Middle frontal gyrus (tissue), 1 donor: ENCODE data around the gene GRN.
"Not testable (repeated sequence)": the region's sequence is repeated elsewhere in the genome, so short reads cannot be mapped to it uniquely, and the experiment has no call there.

Experiments used
- DNase-seq: peaks from one replicate; pipeline ENCODE4 v3.0.0-alpha.2; 2015; ENCODE audit warnings: low spot score; ENCODE audit errors: extremely low spot score

The GRN gene

DNA sequence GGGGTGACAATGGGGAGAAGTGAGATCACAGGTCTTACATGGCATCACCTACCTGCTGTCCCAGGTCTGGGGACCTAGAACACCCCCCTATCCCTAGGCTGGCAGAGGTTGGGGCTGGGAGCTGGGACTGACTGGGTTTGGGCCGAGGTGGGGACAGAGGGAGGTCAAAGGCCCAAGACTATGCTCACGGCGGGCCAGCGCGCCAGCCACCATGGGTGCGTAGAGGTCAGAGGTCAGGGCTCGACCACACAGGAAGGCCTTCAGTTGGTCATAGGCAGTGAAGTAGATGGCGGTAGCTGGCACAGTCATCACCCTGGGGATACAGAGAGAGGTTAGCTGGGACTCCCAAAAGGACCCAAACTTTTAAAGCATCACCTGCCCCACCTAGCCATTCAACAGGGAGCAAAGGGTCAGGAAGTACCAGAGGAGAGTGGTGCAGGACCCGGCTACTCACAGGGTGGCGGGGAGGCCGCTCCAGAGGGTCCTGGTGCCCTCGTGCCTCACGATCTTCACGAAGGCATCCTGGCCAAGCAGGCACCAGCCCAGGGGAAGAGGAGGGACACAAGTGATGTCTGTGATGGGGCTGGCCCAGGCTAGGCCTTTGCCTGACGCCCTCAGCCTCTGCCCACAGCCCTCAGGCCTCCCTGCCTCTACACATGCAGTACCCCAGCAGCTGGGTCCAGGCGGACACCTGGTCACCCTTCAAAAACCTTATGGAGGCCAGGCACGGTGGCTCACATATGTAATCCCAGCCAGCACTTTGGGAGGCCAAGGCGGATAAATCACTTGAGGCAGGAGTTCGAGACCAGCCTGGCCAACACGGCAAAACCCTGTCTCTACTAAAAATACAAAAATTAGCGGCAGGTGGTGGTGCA is 23.6 kb upstream of the GRN start:
- no peak for DNase-seq

DNA sequence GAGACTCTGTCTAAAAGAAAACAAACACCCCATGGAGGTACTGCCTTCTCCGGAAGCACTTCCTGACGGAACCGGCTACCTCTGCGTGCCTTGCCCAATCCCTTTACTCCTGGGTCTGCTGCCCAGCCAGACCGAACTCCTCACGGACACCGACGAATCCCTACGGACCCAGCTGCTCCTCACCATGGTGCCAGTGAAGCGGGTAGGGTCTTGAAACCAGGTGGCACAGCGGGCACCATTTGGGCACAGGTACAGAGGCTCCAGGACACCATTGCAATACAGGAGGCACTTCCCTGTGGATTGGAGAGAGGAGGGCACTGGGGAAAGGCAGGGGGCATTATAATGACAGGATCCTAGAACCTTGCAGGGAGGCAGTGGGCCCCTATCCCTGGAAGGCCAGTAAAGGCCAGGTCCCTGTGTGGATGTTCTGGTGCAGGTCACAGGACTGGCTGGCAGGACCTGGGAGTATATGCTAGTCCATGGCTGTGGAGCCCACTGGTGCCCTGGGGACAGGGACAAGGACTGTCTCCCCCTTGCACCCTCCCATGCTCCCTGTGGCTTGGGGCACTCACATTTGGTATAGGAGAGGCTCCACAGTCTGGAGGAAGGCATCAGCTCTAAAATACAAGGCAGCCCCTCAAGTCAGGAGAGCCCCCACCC is 22.7 kb upstream of the GRN start:
- DNase-seq: no peak

- DNase-seq: no peak
Observed at GRCh38 chr17:44323359-44324091, 21.6 kb upstream of the GRN start.

- DNase-seq: no peak
Observed at GRCh38 chr17:44324092-44324570, 21.0 kb upstream of the GRN start.

DNA sequence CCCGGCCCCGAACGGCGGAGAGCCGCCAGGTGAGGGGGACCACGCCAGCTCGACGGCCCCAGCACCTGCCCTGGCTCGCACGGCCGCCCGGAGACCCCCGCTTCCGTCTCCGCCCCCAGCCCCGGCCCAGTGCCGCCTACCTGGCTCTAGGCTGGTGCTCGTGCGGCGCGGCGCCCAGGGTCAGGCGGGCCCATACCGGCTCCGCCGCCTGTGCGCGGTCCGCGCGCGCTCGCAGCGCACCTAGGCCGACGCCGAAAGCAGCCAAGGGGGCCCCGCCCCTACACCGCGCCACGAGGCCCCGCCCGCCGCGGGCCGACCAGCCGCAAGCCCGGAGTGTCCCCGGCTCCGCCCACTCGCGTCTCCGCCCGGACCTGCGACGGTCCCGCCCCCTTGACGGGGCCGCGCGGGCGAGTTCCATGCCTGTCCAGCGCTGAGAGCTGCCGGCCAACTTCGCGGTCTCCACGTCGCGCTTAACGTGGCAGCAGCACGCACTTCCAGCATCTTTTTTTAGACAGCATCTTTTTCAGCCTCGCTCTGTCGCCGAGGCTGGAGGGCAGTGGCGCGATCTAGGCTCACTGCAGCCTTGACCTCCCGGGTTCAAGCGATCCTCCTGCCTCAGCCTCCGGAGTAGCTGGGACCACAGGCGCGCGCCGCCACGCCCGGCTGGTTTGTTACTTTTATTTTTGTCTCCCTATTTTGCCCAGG is 20.4 kb upstream of the GRN start, which contains the start of gene SLC25A39:
Gene SLC25A39 (minus strand): TSS at position 253 of the 705 bp plus-strand sequence. CDS start 1,261 bp downstream, outside the sequence.
- peak; percentile 87 for DNase-seq

DNA sequence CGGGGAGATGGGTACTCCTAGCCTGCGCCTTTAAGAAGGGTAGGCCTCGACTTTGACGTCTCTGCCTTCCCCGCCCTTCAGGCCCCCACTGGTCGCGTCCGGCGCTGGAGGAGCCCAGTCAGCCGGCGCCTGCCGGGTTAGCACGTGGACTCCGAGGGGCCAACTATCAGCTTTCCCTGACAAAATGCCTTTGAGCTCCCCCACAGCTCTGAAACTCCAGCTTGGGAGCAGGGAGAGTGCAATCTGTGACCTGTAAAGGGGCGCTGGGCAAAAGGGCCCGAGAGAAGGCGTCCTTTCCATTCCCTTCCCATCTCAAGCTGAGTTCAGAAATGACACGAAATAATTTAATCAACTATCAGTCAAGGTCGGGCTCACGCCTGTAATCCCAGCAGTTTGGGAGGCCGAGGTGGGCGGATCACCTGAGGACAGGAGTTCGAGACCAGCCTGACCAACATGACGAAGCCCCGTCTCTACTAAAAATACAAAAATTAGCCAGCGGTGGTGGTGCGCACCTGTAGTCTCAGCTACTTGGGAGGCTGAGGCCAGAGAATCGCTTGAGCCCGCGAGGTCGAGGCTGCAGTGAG is 18.1 kb upstream of the GRN start:
- DNase-seq: peak; percentile 96

DNA sequence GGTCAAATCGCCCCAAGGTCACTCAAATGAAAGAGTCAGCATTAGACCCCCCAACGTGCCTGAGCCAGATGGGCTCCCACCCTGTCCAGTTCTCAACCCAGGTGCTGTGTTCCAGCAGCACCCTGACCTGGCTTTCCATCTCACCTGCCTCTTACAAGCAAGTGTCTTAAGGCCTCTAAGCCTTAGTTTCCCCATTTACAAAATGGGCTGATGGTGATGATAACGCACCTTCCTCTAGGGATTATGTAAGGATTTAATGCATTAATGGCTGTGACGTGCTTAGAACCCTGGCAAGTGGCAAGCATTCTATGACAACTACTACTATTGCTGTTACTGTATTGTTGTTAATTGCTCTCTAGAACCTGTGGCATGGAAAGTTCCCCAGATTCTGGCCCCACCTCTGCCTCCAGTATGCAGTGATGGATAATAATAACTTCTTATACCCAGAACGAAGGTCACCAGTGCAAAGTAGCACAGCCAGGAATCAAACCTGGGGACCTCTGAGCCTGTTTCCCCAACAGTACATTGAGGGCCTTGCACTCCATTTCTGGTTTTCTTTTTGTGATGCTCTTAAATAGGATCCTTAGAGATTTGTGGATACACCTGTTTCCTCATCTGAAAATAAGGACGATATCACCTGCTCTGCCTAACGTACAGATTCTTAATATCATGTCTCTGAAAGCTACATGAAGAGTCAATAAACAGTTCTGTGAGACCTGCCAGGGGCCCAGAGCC is 17.2 kb upstream of the GRN start:
- no peak for DNase-seq

DNA sequence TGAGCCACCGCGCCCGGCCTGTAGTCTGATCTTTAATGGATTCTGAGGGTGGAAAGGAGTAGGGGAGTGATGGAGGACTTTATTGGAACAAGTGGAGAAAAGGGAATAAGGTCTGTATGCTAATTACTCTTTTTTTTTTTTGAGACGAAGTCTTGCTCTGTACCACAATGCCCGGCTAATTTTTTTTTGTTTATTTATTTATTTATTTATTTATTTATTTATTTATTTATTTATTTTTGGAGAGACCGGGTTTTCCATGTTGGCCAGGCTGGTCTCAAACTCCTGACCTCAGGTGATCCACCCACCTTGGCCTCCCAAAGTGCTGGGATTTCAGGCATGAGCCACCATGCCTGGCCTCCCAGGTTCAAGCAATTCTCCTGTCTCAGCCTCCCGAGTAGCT is 15.6 kb upstream of the GRN start:
- not testable (repeated sequence) for DNase-seq

DNA sequence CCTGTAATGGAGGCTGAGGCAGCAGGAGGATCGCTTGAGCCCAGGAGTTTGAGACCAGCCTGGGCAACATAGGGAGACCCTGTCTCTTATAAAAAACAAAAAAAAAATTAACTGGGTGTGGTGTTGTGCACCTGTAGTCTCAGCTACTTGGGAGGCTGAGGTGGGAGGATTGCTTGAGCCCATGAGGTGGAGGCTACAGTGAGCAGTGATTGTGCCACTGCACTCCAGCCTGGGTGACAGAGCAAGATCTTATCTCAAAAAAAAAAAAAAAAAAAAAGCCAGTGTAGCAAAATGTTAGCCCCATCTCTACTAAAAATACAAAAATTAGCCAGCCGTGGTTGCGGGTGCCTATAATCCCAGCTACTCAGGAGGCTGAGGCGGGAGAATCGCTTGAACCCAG is 14.8 kb upstream of the GRN start:
- DNase-seq: not testable (repeated sequence)

DNA sequence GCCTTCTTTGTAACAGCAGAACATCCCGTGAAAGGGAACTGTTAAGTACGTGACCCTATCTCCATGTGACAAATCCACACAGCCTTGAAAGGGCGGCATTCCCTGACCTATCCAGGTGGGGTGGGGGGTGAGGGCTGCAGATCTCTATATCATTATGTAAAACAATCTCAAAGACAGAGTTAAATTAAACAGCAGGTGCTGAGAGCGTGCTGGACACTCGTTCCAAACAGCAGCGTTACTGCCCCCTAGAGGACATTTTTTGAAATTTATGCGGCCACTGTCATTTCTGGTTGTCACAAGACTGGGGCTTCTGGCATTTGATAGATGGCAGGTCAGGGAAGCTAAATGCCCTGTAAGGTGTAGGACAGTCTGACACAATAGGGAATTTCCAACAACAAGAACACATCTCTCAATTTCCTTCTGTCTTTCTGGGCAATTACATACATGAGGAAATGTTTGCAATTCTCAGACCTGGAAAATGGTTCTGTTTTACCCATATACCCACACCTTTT is 13.8 kb upstream of the GRN start:
- peak; percentile 68 for DNase-seq

GRCh38 chr17:44333371-44333770 is 11.7 kb upstream of the GRN start:
- DNase-seq: no peak

DNA sequence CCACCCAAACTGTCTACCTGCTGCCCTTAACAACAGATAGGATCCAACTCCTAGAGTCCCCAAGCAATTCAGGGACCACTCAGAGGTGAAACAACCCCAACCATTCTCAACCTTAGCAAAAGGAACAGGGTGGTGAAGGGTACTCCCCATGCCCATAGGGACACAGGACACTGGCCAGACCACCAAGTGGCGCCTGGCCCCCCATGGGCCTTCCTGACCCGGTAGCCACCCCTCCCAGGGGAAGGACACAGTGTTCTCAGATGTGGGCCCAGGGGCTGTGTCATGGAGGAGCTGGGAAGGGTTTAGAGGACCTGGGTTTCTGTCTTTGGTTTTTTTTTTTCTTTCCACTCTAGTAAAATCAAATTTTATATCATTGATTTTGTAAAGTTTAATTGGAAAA is 10.8 kb upstream of the GRN start:
- no peak for DNase-seq

- no peak for DNase-seq
Observed at GRCh38 chr17:44334727-44335126, 10.4 kb upstream of the GRN start.

GRCh38 chr17:44335564-44335963 is 9.5 kb upstream of the GRN start:
- DNase-seq: no peak

DNA sequence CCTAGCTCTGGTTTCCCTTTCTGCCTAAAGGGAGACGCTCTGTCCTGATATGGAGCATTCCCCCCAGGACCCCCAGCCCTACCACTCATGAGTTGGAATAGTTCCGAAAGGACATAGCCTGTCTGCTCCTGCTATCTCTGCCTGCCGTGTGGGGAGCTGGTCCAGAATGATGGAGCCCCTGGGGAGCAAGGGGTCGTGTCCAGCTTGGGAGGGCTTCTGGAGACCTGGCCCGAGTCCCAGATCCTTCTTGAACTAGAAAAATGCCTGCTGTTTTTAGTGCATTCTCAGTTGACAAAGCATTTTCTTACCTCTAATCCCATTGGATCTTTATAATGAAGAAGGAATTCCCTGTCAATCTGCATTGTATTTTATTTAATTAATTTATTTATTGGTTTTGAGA is 9.1 kb upstream of the GRN start:
- DNase-seq: no peak

GRCh38 chr17:44338702-44339101 is 6.4 kb upstream of the GRN start:
- DNase-seq: no peak

DNA sequence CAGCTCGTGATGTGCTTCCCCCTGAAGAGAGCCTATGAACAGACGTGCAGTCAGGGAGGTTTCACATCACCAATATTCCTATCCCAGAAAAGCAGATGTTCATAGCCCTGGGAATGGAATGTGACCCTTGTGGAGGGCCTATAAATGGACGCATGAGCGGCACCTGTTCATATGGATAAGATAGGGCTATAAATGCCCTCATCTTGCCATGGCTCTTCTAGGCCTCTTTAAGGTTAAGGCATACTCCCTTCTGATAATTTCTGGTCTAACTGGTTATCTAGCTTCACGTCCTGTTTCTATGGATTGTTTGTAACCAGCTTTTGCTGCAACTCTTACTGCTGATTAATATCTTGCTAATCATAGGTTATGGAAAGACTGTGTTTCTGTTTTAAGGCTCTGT is 4.5 kb upstream of the GRN start:
- DNase-seq: not testable (repeated sequence)

GRCh38 chr17:44343510-44344209 is 1.4 kb upstream of the GRN start:
- no peak for DNase-seq

DNA sequence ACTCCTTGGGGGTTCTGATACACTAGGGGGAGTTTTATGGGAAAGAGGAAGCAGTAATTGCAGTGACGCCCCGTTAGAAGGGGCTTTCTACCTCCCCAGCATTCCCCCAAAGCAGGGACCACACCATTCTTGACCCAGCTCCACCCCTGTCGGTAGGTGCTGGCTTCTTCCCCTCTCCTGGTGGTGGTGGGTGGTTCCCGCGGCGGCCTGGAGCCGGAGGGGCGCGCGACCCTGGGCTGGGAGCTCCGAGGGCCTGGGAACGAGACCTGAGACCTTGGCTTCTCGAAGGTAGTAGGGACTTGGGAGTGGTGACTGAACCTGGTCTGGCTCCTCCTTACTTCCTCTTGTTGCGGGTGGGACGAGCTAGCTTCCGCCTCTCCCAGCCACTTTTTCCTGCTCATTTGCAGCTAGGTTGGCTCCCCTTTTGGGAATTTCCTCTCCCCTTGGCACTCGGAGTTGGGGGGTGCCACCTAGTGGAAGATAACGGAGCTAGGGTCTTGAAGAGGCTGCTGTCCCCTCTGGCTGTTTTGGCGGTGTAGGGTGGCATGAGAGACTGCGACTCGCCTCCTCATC is 438 bp downstream of the GRN start:
- DNase-seq: peak; percentile 28
